ENCODE data around the gene GRM8.

GRCh38 chr7:127150543-127150942 lies 102.2 kb downstream of the GRM8 start:
- TF ChIP-seq POLR2AphosphoS5 (IDR thresholded peaks at IDR 0.05; ENCODE audit: low read depth, low read length) (no peak), TAF1 (IDR thresholded peaks at IDR 0.05; ENCODE audit: borderline replicate concordance, insufficient read depth, low read length) (no peak)

Data from PFSK-1 (cell line).